Activated CD4-positive, alpha-beta memory T cell treated with anti-CD3 and anti-CD28 coated beads, Interleukin-2, amount 10 ng/mL, durations not matched to agents 7 days and 5 days (primary cell): Measurements from ENCODE around the gene KPNA6. TPM values are rescaled to one million over a fixed set of nuclear protein-coding genes. Genes with fewer than 3 reads are reported as not detected.

ENCODE experiments used
- total RNA-seq, 2 experiments: library from RNA; stranded (reverse); gene quantifications; one replicate each; pipeline ENCODE4 v1.2.3, GENCODE V29; 2021

KPNA6 gene
- total RNA-seq, 2 experiments from 2014 or later = 64.3 to 65.1 TPM

Other genes starting within 250 kb of the KPNA6 start
- gene PTP4A2, start 169.7 kb upstream of the KPNA6 start, total RNA-seq = 100 to 1,000 TPM; 337 to 349 TPM
- gene KHDRBS1, start 94.2 kb upstream of the KPNA6 start, total RNA-seq = 100 to 1,000 TPM; 168 to 169 TPM
- 10 to 100 TPM; 24.5 to 28.0 TPM for gene TMEM39B, start 35.1 kb upstream of the KPNA6 start, total RNA-seq
- 10 to 100 TPM; 79.8 to 81.2 TPM for gene TXLNA, start 71.6 kb downstream of the KPNA6 start, total RNA-seq
- gene CCDC28B, start 92.5 kb downstream of the KPNA6 start, total RNA-seq = 10 to 100 TPM; 20.2 to 23.5 TPM
- gene IQCC, start 97.6 kb downstream of the KPNA6 start, total RNA-seq = 1 to 10 TPM; 3.7 to 3.8 TPM
- gene DCDC2B, start 101.0 kb downstream of the KPNA6 start, total RNA-seq = under 1 TPM in 1 of 2 experiments, not detected in 1; 0.13 TPM
- gene TMEM234, start 114.3 kb downstream of the KPNA6 start, total RNA-seq = 10 to 100 TPM; 15.3 to 16.4 TPM
- gene EIF3I, start 114.4 kb downstream of the KPNA6 start, total RNA-seq = 100 to 1,000 TPM; 161 to 172 TPM
- gene FAM167B, start 139.2 kb downstream of the KPNA6 start, total RNA-seq = 1 to 10 TPM in 1 of 2 experiments, under 1 TPM in 1; 0.78 to 1.1 TPM
- gene LCK, start 143.2 kb downstream of the KPNA6 start, total RNA-seq = 100 to 1,000 TPM; 469 to 474 TPM
- gene HDAC1, start 184.0 kb downstream of the KPNA6 start, total RNA-seq = 100 to 1,000 TPM; 180 to 185 TPM
- 10 to 100 TPM; 26.4 to 27.9 TPM for gene MARCKSL1, start 228.2 kb downstream of the KPNA6 start, total RNA-seq